Measurements from ENCODE around the gene MXD3.
"Not testable (repeated sequence)": the region's sequence is repeated elsewhere in the genome, so short reads cannot be mapped to it uniquely, and the experiment has no call there.

MXD3 gene

GRCh38 chr5:177260961-177261360, 50.7 kb downstream of the MXD3 start:
- DNase-seq = no peak

GRCh38 chr5:177258711-177259110, 53.0 kb downstream of the MXD3 start:
- DNase-seq = not testable (repeated sequence)

Measured in activated T-cell treated with anti-CD3 and anti-CD28 coated beads, Interleukin-2, amount 50 U/mL, for 48 hours (primary cell).